Astrocyte (in vitro differentiated cells and primary cell): Measurements from ENCODE around the gene MDP1. TPM values are rescaled to one million over a fixed set of nuclear protein-coding genes. Genes with fewer than 3 reads are reported as not detected.

Source experiments
- DNase-seq: peaks from one replicate; pipeline ENCODE4 v3.0.0-alpha.2; 2010; ENCODE audit warnings: low read depth
- FAIRE-seq: peaks from 2 replicates; lab custom pipeline; 2011; peaks lifted over from hg19 to GRCh38; lab: Jason Lieb, UNC
- H2AFZ ChIP-seq: 2 replicates; pipeline ENCODE4 v1.6.0; 2012; ENCODE audit warnings: low read depth, low read length, inconsistent platforms
- H3K27ac ChIP-seq: 2 replicates; pipeline ENCODE4 v1.5.1; 2011; ENCODE audit warnings: low read depth, low read length, inconsistent platforms
- H3K27me3 ChIP-seq: 2 replicates; pipeline ENCODE4 v1.6.0; 2011; ENCODE audit warnings: low read length, inconsistent platforms; ENCODE audit not compliant: insufficient read depth
- H3K36me3 ChIP-seq: 2 replicates; pipeline ENCODE4 v1.5.1; 2011; ENCODE audit warnings: low read length, inconsistent platforms; ENCODE audit not compliant: insufficient read depth
- H3K4me1 ChIP-seq: 2 replicates; pipeline ENCODE4 v1.5.1; 2011; ENCODE audit warnings: low read length, inconsistent platforms; ENCODE audit not compliant: insufficient read depth
- H3K4me2 ChIP-seq: 2 replicates; pipeline ENCODE4 v1.6.0; 2012; ENCODE audit warnings: low read length, inconsistent platforms
- H3K4me3 ChIP-seq: 2 replicates; pipeline ENCODE4 v1.5.1; 2011; ENCODE audit warnings: low read depth, mild to moderate bottlenecking, low read length, inconsistent platforms; ENCODE audit not compliant: insufficient read depth
- H3K79me2 ChIP-seq: 2 replicates; pipeline ENCODE4 v1.6.0; 2012; ENCODE audit warnings: mild to moderate bottlenecking, low read length, inconsistent platforms; ENCODE audit not compliant: insufficient read depth
- H3K9ac ChIP-seq: 2 replicates; pipeline ENCODE4 v1.6.0; 2012; ENCODE audit warnings: mild to moderate bottlenecking, low read length, inconsistent platforms
- H3K9me3 ChIP-seq: 2 replicates; pipeline ENCODE4 v1.5.1; 2012; ENCODE audit warnings: low read depth, mild to moderate bottlenecking, low read length, inconsistent platforms; ENCODE audit not compliant: insufficient read depth
- H4K20me1 ChIP-seq: 2 replicates; pipeline ENCODE4 v1.6.0; 2012; ENCODE audit warnings: low read length, inconsistent platforms; ENCODE audit not compliant: insufficient read depth
- H3K27ac Mint-ChIP-seq: one replicate; pipeline ENCODE4 v1.8.0; 2021; ENCODE audit warnings: mild to moderate bottlenecking, mixed read lengths; ENCODE audit not compliant: unreplicated experiment
- H3K27me3 Mint-ChIP-seq: one replicate; pipeline ENCODE4 v1.8.0; 2021; ENCODE audit warnings: low read depth, mixed read lengths; ENCODE audit not compliant: unreplicated experiment
- H3K36me3 Mint-ChIP-seq: one replicate; pipeline ENCODE4 v1.8.0; 2021; ENCODE audit warnings: low read depth, mixed read lengths; ENCODE audit not compliant: unreplicated experiment
- H3K4me1 Mint-ChIP-seq: one replicate; pipeline ENCODE4 v1.8.0; 2021; ENCODE audit warnings: low read depth, mixed read lengths; ENCODE audit not compliant: unreplicated experiment
- H3K4me3 Mint-ChIP-seq: one replicate; pipeline ENCODE4 v1.8.0; 2021; ENCODE audit warnings: mild to moderate bottlenecking, moderate library complexity, mixed read lengths; ENCODE audit not compliant: unreplicated experiment
- H3K9me3 Mint-ChIP-seq: one replicate; pipeline ENCODE4 v1.8.0; 2021; ENCODE audit warnings: mild to moderate bottlenecking, mixed read lengths; ENCODE audit not compliant: unreplicated experiment
- EZH2 ChIP-seq: IDR thresholded peaks from 2 replicates; pipeline ENCODE4 v1.6.1; 2012; ENCODE audit warnings: mild to moderate bottlenecking, low read length, inconsistent platforms; ENCODE audit not compliant: insufficient read depth
- total RNA-seq: library from RNA; stranded (reverse); gene quantifications from 2 replicates; pipeline ENCODE4 v1.2.1, GENCODE V29; 2021
- TF ChIP-seq, protein P1 (sequence below): IDR thresholded peaks from 2 replicates; pipeline ENCODE4 v1.5.1; 2011; ENCODE audit warnings: low read depth, mild to moderate bottlenecking, inconsistent platforms, low read length, moderate library complexity; ENCODE audit not compliant: insufficient read depth

The MDP1 gene
- total RNA-seq, 1 donor from 2014 or later: 8.9 TPM

DNA sequence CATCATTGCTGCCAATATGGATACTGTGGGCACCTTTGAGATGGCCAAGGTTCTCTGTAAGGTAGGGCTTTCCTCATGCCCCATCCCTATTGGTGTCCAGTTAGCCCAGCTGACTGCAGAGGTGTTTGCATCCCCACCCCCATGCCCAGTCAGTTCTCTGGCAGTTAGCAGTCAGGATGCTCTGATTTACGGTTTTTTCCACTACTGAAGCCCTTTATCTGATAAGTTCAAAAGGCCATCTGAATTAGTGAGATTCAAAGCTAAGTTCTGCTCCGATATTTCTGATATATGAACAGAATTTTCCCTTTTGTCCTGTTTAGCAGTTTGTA lies 17.6 kb upstream of the MDP1 start:
- H3K27ac ChIP-seq: peak overlapping the region; percentile 94
- peaks cover 13% of the 10 kb centered on the region for H3K4me1 ChIP-seq
- peak overlapping the region; percentile 90 for H3K9ac ChIP-seq
- Mint-ChIP-seq H3K4me1 (peaks cover 27% of the 10 kb centered on the region), H3K36me3 (peaks cover 25% of the 10 kb centered on the region), H3K9me3 (no peaks in the 10 kb centered on the region), H3K27me3 (no peaks in the 10 kb centered on the region), H3K4me3 (peak overlapping the region; percentile 94), H3K27ac (peak overlapping the region; percentile 92)
- H2AFZ ChIP-seq: no peak overlapping the region
- peak overlapping the region; percentile 93 for H3K4me3 ChIP-seq
- no peak for TF ChIP-seq EZH2
- TF ChIP-seq, protein P1, sequence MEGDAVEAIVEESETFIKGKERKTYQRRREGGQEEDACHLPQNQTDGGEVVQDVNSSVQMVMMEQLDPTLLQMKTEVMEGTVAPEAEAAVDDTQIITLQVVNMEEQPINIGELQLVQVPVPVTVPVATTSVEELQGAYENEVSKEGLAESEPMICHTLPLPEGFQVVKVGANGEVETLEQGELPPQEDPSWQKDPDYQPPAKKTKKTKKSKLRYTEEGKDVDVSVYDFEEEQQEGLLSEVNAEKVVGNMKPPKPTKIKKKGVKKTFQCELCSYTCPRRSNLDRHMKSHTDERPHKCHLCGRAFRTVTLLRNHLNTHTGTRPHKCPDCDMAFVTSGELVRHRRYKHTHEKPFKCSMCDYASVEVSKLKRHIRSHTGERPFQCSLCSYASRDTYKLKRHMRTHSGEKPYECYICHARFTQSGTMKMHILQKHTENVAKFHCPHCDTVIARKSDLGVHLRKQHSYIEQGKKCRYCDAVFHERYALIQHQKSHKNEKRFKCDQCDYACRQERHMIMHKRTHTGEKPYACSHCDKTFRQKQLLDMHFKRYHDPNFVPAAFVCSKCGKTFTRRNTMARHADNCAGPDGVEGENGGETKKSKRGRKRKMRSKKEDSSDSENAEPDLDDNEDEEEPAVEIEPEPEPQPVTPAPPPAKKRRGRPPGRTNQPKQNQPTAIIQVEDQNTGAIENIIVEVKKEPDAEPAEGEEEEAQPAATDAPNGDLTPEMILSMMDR: no peak
- H3K36me3 ChIP-seq: peaks cover 26% of the 10 kb centered on the region
- peaks cover 3% of the 10 kb centered on the region for H4K20me1 ChIP-seq
- no peaks in the 10 kb centered on the region for H3K27me3 ChIP-seq
- no peak for DNase-seq
- no peak for FAIRE-seq
- H3K79me2 ChIP-seq: peaks cover 74% of the 10 kb centered on the region
- peak overlapping the region; percentile 96 for H3K4me2 ChIP-seq
- H3K9me3 ChIP-seq: no peaks in the 10 kb centered on the region

DNA sequence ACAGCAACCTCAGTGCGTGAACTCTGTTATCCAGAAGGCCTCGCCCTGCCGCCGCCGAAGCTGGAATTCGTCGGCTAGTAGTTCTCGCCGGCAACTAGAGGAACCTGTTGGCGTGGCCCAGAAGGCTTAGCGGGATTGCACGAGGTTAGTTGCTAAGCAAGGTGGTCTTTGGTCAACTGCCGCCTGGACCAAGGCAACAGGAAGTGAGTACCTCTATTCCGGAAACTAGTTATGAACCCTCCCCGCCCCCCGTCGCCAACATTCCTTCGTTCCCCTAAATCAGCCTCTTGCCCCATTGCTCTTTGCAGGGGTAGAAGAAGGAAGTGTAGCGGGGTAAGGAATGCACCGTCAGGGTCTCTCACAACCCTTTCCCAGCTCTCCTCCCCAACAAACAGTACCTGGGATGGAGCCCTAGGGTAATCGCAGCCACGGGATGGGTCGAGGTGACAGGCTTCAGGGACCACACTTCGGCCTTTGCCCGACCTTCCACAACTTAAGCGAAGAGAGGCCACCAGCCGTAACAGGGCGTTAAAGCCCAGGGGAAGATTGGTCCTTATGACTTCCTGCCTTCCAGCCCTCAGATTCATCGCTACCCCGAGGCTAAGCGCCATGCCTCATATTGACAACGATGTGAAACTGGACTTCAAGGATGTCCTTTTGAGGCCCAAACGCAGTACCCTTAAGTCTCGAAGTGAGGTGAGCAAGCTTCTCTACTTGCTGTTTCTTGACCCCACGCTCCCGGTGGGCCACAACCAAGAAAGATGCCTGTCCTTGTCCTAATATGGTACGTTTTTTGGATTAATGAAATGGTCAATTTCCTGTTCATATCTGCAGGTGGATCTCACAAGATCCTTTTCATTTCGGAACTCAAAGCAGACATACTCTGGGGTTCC lies 17.0 kb upstream of the MDP1 start, which contains the start of gene GMPR2:
Gene GMPR2 (plus strand): TSS at position 285 of the 893 bp plus-strand sequence. CDS start 325 bp downstream, at position 610.
- TF ChIP-seq, protein P1: no peak
- TF ChIP-seq EZH2: no peak
- Mint-ChIP-seq H3K9me3 (no peaks in the 10 kb centered on the region), H3K27ac (peak within 1 kb of the TSS; percentile 92), H3K4me3 (peak within 1 kb of the TSS; percentile 94), H3K4me1 (peaks cover 22% of the 10 kb centered on the region), H3K27me3 (no peaks in the 10 kb centered on the region), H3K36me3 (peaks cover 19% of the 10 kb centered on the region)
- Histone ChIP-seq H3K9me3 (no peaks in the 10 kb centered on the region), H4K20me1 (peaks cover 3% of the 10 kb centered on the region), H2AFZ (peak within 1 kb of the TSS; percentile 98), H3K4me2 (peak within 1 kb of the TSS; percentile 96), H3K27me3 (no peaks in the 10 kb centered on the region), H3K4me1 (peaks cover 13% of the 10 kb centered on the region), H3K27ac (peak within 1 kb of the TSS; percentile 94), H3K79me2 (peaks cover 78% of the 10 kb centered on the region), H3K4me3 (peak within 1 kb of the TSS; percentile 93), H3K9ac (peak within 1 kb of the TSS; percentile 90), H3K36me3 (peaks cover 21% of the 10 kb centered on the region)
- no peak for FAIRE-seq
- DNase-seq: no peak
